GM23338 (cell line): ENCODE measurements around the gene NIFK. TPM values are rescaled to one million over a fixed set of nuclear protein-coding genes. Genes with fewer than 3 reads are reported as not detected.
"Not testable (repeated sequence)": the region's sequence is repeated elsewhere in the genome, so short reads cannot be mapped to it uniquely, and the experiment has no call there.

Source experiments
- ATAC-seq: fragments of 200-7000 bp; cut with Tn5 transposase; 3 replicates; pipeline ENCODE4 v1.9.1; 2020
- DNase-seq: peaks from one replicate; pipeline ENCODE4 v3.0.0-alpha.2; 2015; ENCODE audit warnings: low spot score
- H2AFZ ChIP-seq: fragments of 200-600 bp; sonication (generic); 2 replicates; pipeline ENCODE4 v1.8.0; 2016; ENCODE audit warnings: antibody characterized with exemption, mild to moderate bottlenecking, moderate library complexity
- H3F3A ChIP-seq: fragments of 200-600 bp; sonication (generic); replicated peaks from 2 replicates; pipeline ENCODE4 v1.8.0; 2017; ENCODE audit warnings: antibody characterized with exemption, mixed run types, low read depth
- H3K27ac ChIP-seq: fragments of 200-600 bp; sonication (generic); 2 replicates; pipeline ENCODE4 v1.6.1; 2016; ENCODE audit warnings: low read depth
- H3K27me3 ChIP-seq: fragments of 200-600 bp; sonication (generic); 2 replicates; pipeline ENCODE4 v1.8.0; 2016; ENCODE audit warnings: mild to moderate bottlenecking, mixed run types, moderate library complexity; ENCODE audit not compliant: insufficient read depth
- H3K36me3 ChIP-seq: fragments of 200-600 bp; sonication (generic); 2 replicates; pipeline ENCODE4 v1.8.0; 2016; ENCODE audit warnings: mild to moderate bottlenecking; ENCODE audit not compliant: insufficient read depth
- H3K4me1 ChIP-seq: fragments of 200-600 bp; sonication (generic); 2 replicates; pipeline ENCODE4 v1.8.0; 2016; ENCODE audit warnings: mild to moderate bottlenecking, moderate library complexity; ENCODE audit not compliant: insufficient read depth
- H3K4me2 ChIP-seq: fragments of 200-600 bp; sonication (generic); 2 replicates; pipeline ENCODE4 v1.7.1; 2017; ENCODE audit warnings: mixed run types
- H3K4me3 ChIP-seq: fragments of 200-600 bp; sonication (generic); 2 replicates; pipeline ENCODE4 v1.6.1; 2016; ENCODE audit warnings: mixed run types
- H3K79me2 ChIP-seq: fragments of 200-600 bp; sonication (generic); replicated peaks from 2 replicates; pipeline ENCODE4 v1.8.0; 2017; ENCODE audit warnings: mild to moderate bottlenecking; ENCODE audit not compliant: insufficient read depth
- H3K9me2 ChIP-seq: fragments of 200-600 bp; sonication (generic); 2 replicates; pipeline ENCODE4 v1.8.0; 2017; ENCODE audit not compliant: insufficient read depth
- H4K20me1 ChIP-seq: fragments of 200-600 bp; sonication (generic); replicated peaks from 2 replicates; pipeline ENCODE4 v1.8.0; 2017; ENCODE audit warnings: mild to moderate bottlenecking; ENCODE audit not compliant: insufficient read depth
- H3K27ac Mint-ChIP-seq: 2 replicates; pipeline ENCODE4 v1.8.0; 2020; ENCODE audit warnings: inconsistent platforms, mild to moderate bottlenecking, moderate library complexity, mixed read lengths
- H3K27me3 Mint-ChIP-seq: 3 replicates; pipeline ENCODE4 v1.8.0; 2022; ENCODE audit warnings: low read depth, mild to moderate bottlenecking, moderate library complexity, mixed read lengths, inconsistent platforms; ENCODE audit not compliant: insufficient read depth, poor library complexity
- H3K36me3 Mint-ChIP-seq: 3 replicates; pipeline ENCODE4 v1.8.0; 2021; ENCODE audit warnings: low read depth, mild to moderate bottlenecking, inconsistent platforms, moderate library complexity, mixed read lengths
- H3K4me1 Mint-ChIP-seq: 3 replicates; pipeline ENCODE4 v1.8.0; 2020; ENCODE audit warnings: mild to moderate bottlenecking, inconsistent platforms, mixed read lengths
- H3K4me3 Mint-ChIP-seq: 3 replicates; pipeline ENCODE4 v1.8.0; 2021; ENCODE audit warnings: moderate library complexity, mild to moderate bottlenecking, inconsistent platforms, mixed read lengths
- H3K9me3 Mint-ChIP-seq: 3 replicates; pipeline ENCODE4 v1.8.0; 2020; ENCODE audit warnings: moderate library complexity, mild to moderate bottlenecking, inconsistent platforms, mixed read lengths
- CREB1 ChIP-seq: fragments of 250-450 bp; sonication (Bioruptor Pico); IDR thresholded peaks from 2 replicates; pipeline ENCODE4 v1.5.0; 2020; ENCODE audit warnings: low read depth, mild to moderate bottlenecking, moderate library complexity
- CTCF ChIP-seq, 2 experiments: fragments of 200-600 bp in 1 of 2; sonication (generic) in 1 of 2; conservative IDR thresholded peaks; 2 replicates each; pipeline versions ENCODE4 v1.5.1 to v1.6.1; 2016 to 2017; ENCODE audit warnings: antibody characterized with exemption in 2 of 2, low read depth in 2 of 2, mild to moderate bottlenecking in 2 of 2, moderate library complexity in 1 of 2
- EZH2 ChIP-seq: fragments of 200-600 bp; sonication (generic); IDR thresholded peaks from one replicate; pipeline ENCODE4 v1.8.0; 2017; ENCODE audit warnings: antibody characterized with exemption, mild to moderate bottlenecking, low read depth; ENCODE audit not compliant: unreplicated experiment
- JUNB ChIP-seq: IDR thresholded peaks from one replicate; pipeline ENCODE4 v1.6.1; 2016; ENCODE audit warnings: antibody characterized with exemption; ENCODE audit not compliant: unreplicated experiment
- POLR2AphosphoS5 ChIP-seq: IDR thresholded peaks from 2 replicates; pipeline ENCODE4 v1.6.1; 2016; ENCODE audit warnings: antibody characterized with exemption, low read depth
- ZNF114 ChIP-seq: fragments of 250-450 bp; sonication (Bioruptor Pico); IDR thresholded peaks from 2 replicates; pipeline ENCODE4 v1.5.0; 2020; ENCODE audit warnings: mild to moderate bottlenecking, moderate library complexity
- polyA plus RNA-seq: library from polyadenylated mRNA; unstranded; fragments of >200 nt; fragmentation: Nextera tagmentation; extraction: Ambion mirVana; gene quantifications from 2 replicates; pipeline ENCODE4 v1.2.1, GENCODE V29; 2016
- total RNA-seq: library from RNA; depleted of rRNA; stranded (reverse); fragments of >200 nt; shearing (Covaris generic); gene quantifications from 2 replicates; pipeline ENCODE4 v1.2.3, GENCODE V29; 2014
- TF ChIP-seq, protein P1 (sequence below): fragments of 250-450 bp; sonication (Bioruptor Pico); IDR thresholded peaks from 2 replicates; pipeline ENCODE4 v1.5.0; 2020; ENCODE audit warnings: mild to moderate bottlenecking, moderate library complexity

NIFK gene
- total and polyA plus RNA-seq, 2 experiments from 2014 or later, result 106 to 289 TPM

- TF ChIP-seq, protein P1, sequence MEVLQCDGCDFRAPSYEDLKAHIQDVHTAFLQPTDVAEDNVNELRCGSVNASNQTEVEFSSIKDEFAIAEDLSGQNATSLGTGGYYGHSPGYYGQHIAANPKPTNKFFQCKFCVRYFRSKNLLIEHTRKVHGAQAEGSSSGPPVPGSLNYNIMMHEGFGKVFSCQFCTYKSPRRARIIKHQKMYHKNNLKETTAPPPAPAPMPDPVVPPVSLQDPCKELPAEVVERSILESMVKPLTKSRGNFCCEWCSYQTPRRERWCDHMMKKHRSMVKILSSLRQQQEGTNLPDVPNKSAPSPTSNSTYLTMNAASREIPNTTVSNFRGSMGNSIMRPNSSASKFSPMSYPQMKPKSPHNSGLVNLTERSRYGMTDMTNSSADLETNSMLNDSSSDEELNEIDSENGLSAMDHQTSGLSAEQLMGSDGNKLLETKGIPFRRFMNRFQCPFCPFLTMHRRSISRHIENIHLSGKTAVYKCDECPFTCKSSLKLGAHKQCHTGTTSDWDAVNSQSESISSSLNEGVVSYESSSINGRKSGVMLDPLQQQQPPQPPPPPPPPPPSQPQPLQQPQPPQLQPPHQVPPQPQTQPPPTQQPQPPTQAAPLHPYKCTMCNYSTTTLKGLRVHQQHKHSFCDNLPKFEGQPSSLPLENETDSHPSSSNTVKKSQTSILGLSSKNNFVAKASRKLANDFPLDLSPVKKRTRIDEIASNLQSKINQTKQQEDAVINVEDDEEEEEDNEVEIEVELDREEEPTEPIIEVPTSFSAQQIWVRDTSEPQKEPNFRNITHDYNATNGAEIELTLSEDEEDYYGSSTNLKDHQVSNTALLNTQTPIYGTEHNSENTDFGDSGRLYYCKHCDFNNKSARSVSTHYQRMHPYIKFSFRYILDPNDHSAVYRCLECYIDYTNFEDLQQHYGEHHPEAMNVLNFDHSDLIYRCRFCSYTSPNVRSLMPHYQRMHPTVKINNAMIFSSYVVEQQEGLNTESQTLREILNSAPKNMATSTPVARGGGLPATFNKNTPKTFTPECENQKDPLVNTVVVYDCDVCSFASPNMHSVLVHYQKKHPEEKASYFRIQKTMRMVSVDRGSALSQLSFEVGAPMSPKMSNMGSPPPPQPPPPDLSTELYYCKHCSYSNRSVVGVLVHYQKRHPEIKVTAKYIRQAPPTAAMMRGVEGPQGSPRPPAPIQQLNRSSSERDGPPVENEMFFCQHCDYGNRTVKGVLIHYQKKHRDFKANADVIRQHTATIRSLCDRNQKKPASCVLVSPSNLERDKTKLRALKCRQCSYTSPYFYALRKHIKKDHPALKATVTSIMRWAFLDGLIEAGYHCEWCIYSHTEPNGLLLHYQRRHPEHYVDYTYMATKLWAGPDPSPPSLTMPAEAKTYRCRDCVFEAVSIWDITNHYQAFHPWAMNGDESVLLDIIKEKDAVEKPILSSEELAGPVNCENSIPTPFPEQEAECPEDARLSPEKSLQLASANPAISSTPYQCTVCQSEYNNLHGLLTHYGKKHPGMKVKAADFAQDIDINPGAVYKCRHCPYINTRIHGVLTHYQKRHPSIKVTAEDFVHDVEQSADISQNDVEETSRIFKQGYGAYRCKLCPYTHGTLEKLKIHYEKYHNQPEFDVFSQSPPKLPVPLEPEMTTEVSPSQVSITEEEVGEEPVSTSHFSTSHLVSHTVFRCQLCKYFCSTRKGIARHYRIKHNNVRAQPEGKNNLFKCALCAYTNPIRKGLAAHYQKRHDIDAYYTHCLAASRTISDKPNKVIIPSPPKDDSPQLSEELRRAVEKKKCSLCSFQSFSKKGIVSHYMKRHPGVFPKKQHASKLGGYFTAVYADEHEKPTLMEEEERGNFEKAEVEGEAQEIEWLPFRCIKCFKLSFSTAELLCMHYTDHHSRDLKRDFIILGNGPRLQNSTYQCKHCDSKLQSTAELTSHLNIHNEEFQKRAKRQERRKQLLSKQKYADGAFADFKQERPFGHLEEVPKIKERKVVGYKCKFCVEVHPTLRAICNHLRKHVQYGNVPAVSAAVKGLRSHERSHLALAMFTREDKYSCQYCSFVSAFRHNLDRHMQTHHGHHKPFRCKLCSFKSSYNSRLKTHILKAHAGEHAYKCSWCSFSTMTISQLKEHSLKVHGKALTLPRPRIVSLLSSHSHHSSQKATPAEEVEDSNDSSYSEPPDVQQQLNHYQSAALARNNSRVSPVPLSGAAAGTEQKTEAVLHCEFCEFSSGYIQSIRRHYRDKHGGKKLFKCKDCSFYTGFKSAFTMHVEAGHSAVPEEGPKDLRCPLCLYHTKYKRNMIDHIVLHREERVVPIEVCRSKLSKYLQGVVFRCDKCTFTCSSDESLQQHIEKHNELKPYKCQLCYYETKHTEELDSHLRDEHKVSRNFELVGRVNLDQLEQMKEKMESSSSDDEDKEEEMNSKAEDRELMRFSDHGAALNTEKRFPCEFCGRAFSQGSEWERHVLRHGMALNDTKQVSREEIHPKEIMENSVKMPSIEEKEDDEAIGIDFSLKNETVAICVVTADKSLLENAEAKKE (CRISPR knock-in tag), result no peak
- TF ChIP-seq POLR2AphosphoS5 (no peak), CREB1 (no peak), JUNB (no peak), CTCF (conservative IDR thresholded peaks at IDR 0.05; ENCODE audit: low read depth in 2 of 2) (no peak), ZNF114 (no peak), EZH2 (no peak)
These were observed 31.3 kb downstream of the NIFK start (continued) for GRCh38 chr2:121705390-121705789.

DNA sequence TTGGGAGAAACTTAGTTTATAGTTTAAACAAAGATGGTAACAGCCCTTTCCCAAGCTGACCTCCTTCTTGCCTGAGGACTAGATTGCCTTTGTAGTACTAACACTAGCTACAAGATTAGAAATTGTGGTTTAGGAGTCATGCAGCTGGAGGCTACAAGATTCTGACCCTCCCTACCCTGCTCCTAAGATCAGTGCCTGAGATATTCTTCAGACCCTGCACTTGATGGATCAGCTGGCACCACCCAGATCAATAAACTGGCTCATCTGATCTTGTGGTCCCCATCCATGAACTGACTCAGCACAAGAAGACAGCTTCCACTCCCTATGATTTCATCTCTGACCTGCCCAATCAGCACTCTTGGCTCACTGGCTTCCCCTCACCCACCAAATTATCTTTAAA lies 34.9 kb downstream of the NIFK start:
- not testable (repeated sequence) for ATAC-seq, H3K27ac ChIP-seq, H3K9me2 ChIP-seq, H3K27ac Mint-ChIP-seq, H3K4me1 ChIP-seq, H3K9me3 Mint-ChIP-seq, H3K4me1 Mint-ChIP-seq, H3K36me3 ChIP-seq, H3K36me3 Mint-ChIP-seq, H3K4me3 ChIP-seq, H3K27me3 Mint-ChIP-seq, H3K4me3 Mint-ChIP-seq, DNase-seq, H3K79me2 ChIP-seq, H3F3A ChIP-seq, H3K27me3 ChIP-seq, H2AFZ ChIP-seq, H3K4me2 ChIP-seq, H4K20me1 ChIP-seq
